ENCODE data around the gene HTRA1.

HTRA1 gene

GRCh38 chr10:122486406-122487080, 25.2 kb downstream of the HTRA1 start:
- Mint-ChIP-seq H3K27me3 (peaks cover 5 to 10% of the 10 kb centered on the region in 2 donors), H3K36me3 (ENCODE audit: insufficient read depth) (no peaks in the 10 kb centered on the region), H3K4me3 (no peak overlapping the region), H3K27ac (no peak overlapping the region), H3K9me3 (peaks cover 3 to 5% of the 10 kb centered on the region in 2 donors), H3K4me1 (ENCODE audit: low read depth in 2 of 2) (peaks cover 9 to 10% of the 10 kb centered on the region in 2 donors)
- ATAC-seq (replicated peaks) = peak; percentile 25
- DNase-seq = no peak

GRCh38 chr10:122487174-122487765, 25.9 kb downstream of the HTRA1 start:
- DNase-seq (no peak), ATAC-seq (replicated peaks) (no peak)
- H3K9me3 Mint-ChIP-seq = no peaks in the 10 kb centered on the region
- no peaks in the 10 kb centered on the region for H3K36me3 Mint-ChIP-seq (ENCODE audit: insufficient read depth)
- H3K27ac Mint-ChIP-seq = no peak overlapping the region
- no peak overlapping the region for H3K4me3 Mint-ChIP-seq
- H3K27me3 Mint-ChIP-seq = peaks cover 0 to 6% of the 10 kb centered on the region in 2 donors
- peaks cover 11 to 12% of the 10 kb centered on the region in 2 donors for H3K4me1 Mint-ChIP-seq (ENCODE audit: low read depth in 2 of 2)

- DNase-seq = no peak
- H3K4me1 Mint-ChIP-seq (ENCODE audit: low read depth in 2 of 2) = peaks cover 12 to 16% of the 10 kb centered on the region in 2 donors
- ATAC-seq (replicated peaks) = no peak
- H3K4me3 Mint-ChIP-seq = no peak overlapping the region
- no peaks in the 10 kb centered on the region for H3K9me3 Mint-ChIP-seq
- H3K27ac Mint-ChIP-seq = no peak overlapping the region
- H3K27me3 Mint-ChIP-seq = peaks cover 12 to 18% of the 10 kb centered on the region in 2 donors
- H3K36me3 Mint-ChIP-seq (ENCODE audit: insufficient read depth) = no peaks in the 10 kb centered on the region
Measured at GRCh38 chr10:122490268-122490667, 28.9 kb downstream of the HTRA1 start.

- no peaks in the 10 kb centered on the region for H3K9me3 Mint-ChIP-seq
- H3K27ac Mint-ChIP-seq = peak overlapping the region in 1 of 2 donors; percentile 62
- H3K36me3 Mint-ChIP-seq (ENCODE audit: insufficient read depth) = peaks cover 4% of the 10 kb centered on the region
- H3K4me3 Mint-ChIP-seq = peak overlapping the region; percentile 21 to 45
- DNase-seq (peak; percentile 8 to 34 (median 23)), ATAC-seq (replicated peaks) (peak; percentile 95)
- H3K4me1 Mint-ChIP-seq (ENCODE audit: low read depth in 2 of 2) = peaks cover 15 to 19% of the 10 kb centered on the region in 2 donors
- H3K27me3 Mint-ChIP-seq = peaks cover 15 to 18% of the 10 kb centered on the region in 2 donors
Measured at GRCh38 chr10:122490786-122491680, 29.7 kb downstream of the HTRA1 start.

GRCh38 chr10:122492006-122492405, 30.7 kb downstream of the HTRA1 start:
- no peak overlapping the region for H3K27ac Mint-ChIP-seq

GRCh38 chr10:122492999-122493481, 31.7 kb downstream of the HTRA1 start:
- Mint-ChIP-seq H3K36me3 (ENCODE audit: insufficient read depth) (peaks cover 6% of the 10 kb centered on the region), H3K27ac (no peak overlapping the region), H3K4me3 (no peak overlapping the region), H3K4me1 (ENCODE audit: low read depth in 2 of 2) (peaks cover 20 to 25% of the 10 kb centered on the region in 2 donors), H3K27me3 (peaks cover 18 to 21% of the 10 kb centered on the region in 2 donors), H3K9me3 (no peaks in the 10 kb centered on the region)
- ATAC-seq (replicated peaks) = no peak
- DNase-seq = no peak

More at GRCh38 chr10:122492006-122492405, 30.7 kb downstream of the HTRA1 start:
- DNase-seq (no peak), ATAC-seq (replicated peaks) (no peak)
- Mint-ChIP-seq H3K9me3 (no peaks in the 10 kb centered on the region), H3K27me3 (peaks cover 18 to 21% of the 10 kb centered on the region in 2 donors), H3K36me3 (ENCODE audit: insufficient read depth) (peaks cover 6% of the 10 kb centered on the region), H3K4me3 (no peak overlapping the region), H3K4me1 (ENCODE audit: low read depth in 2 of 2) (peaks cover 20 to 25% of the 10 kb centered on the region in 2 donors)

- H3K27ac Mint-ChIP-seq = no peak overlapping the region
- H3K9me3 Mint-ChIP-seq = no peaks in the 10 kb centered on the region
- peaks cover 20 to 25% of the 10 kb centered on the region in 2 donors for H3K4me1 Mint-ChIP-seq (ENCODE audit: low read depth in 2 of 2)
- no peak overlapping the region for H3K4me3 Mint-ChIP-seq
- DNase-seq = no peak
- H3K36me3 Mint-ChIP-seq (ENCODE audit: insufficient read depth) = peaks cover 6% of the 10 kb centered on the region
- ATAC-seq (replicated peaks) = no peak
- peaks cover 18 to 21% of the 10 kb centered on the region in 2 donors for H3K27me3 Mint-ChIP-seq
Measured at GRCh38 chr10:122493761-122494160, 32.4 kb downstream of the HTRA1 start.

- ATAC-seq (replicated peaks) = no peak
- Mint-ChIP-seq H3K27me3 (peaks cover 16 to 18% of the 10 kb centered on the region in 2 donors), H3K4me3 (no peak overlapping the region), H3K27ac (no peak overlapping the region), H3K4me1 (ENCODE audit: low read depth in 2 of 2) (peaks cover 21 to 25% of the 10 kb centered on the region in 2 donors), H3K9me3 (no peaks in the 10 kb centered on the region), H3K36me3 (ENCODE audit: insufficient read depth) (peaks cover 9% of the 10 kb centered on the region)
- no peak for DNase-seq
Measured at GRCh38 chr10:122494173-122494820, 32.9 kb downstream of the HTRA1 start.

GRCh38 chr10:122494833-122495232, 33.5 kb downstream of the HTRA1 start:
- Mint-ChIP-seq H3K36me3 (ENCODE audit: insufficient read depth) (peaks cover 9% of the 10 kb centered on the region), H3K4me1 (ENCODE audit: low read depth in 2 of 2) (peaks cover 24 to 28% of the 10 kb centered on the region in 2 donors), H3K4me3 (no peak overlapping the region), H3K9me3 (no peaks in the 10 kb centered on the region), H3K27ac (no peak overlapping the region), H3K27me3 (peaks cover 15 to 18% of the 10 kb centered on the region in 2 donors)
- ATAC-seq (replicated peaks) (no peak), DNase-seq (no peak)

- Mint-ChIP-seq H3K36me3 (ENCODE audit: insufficient read depth) (peaks cover 9% of the 10 kb centered on the region), H3K4me1 (ENCODE audit: low read depth in 2 of 2) (peaks cover 23 to 27% of the 10 kb centered on the region in 2 donors)
- DNase-seq = no peak
Measured at GRCh38 chr10:122495406-122496340, 34.3 kb downstream of the HTRA1 start.

GRCh38 chr10:122497241-122497640, 35.9 kb downstream of the HTRA1 start:
- Mint-ChIP-seq H3K4me3 (no peak overlapping the region), H3K9me3 (no peaks in the 10 kb centered on the region), H3K27ac (no peak overlapping the region), H3K27me3 (peaks cover 15 to 18% of the 10 kb centered on the region in 2 donors), H3K4me1 (ENCODE audit: low read depth in 2 of 2) (peaks cover 11 to 17% of the 10 kb centered on the region in 2 donors), H3K36me3 (ENCODE audit: insufficient read depth) (peaks cover 9% of the 10 kb centered on the region)
- DNase-seq = no peak
- no peak for ATAC-seq (replicated peaks)

More at GRCh38 chr10:122495406-122496340, 34.3 kb downstream of the HTRA1 start:
- peak overlapping the region in 1 of 2 donors; percentile 65 for H3K27ac Mint-ChIP-seq
- no peaks in the 10 kb centered on the region for H3K9me3 Mint-ChIP-seq
- peak overlapping the region in 1 of 2 donors; percentile 40 for H3K4me3 Mint-ChIP-seq
- ATAC-seq (replicated peaks) = peak; percentile 25
- H3K27me3 Mint-ChIP-seq = peaks cover 15 to 18% of the 10 kb centered on the region in 2 donors

- DNase-seq = no peak
- H3K4me1 Mint-ChIP-seq (ENCODE audit: low read depth in 2 of 2) = peaks cover 11 to 14% of the 10 kb centered on the region in 2 donors
- H3K36me3 Mint-ChIP-seq (ENCODE audit: insufficient read depth) = peaks cover 9% of the 10 kb centered on the region
- H3K4me3 Mint-ChIP-seq = no peak overlapping the region
- no peak for ATAC-seq (replicated peaks)
- H3K27me3 Mint-ChIP-seq = peaks cover 9 to 11% of the 10 kb centered on the region in 2 donors
- no peaks in the 10 kb centered on the region for H3K9me3 Mint-ChIP-seq
- no peak overlapping the region for H3K27ac Mint-ChIP-seq
Measured at GRCh38 chr10:122498521-122498920, 37.2 kb downstream of the HTRA1 start.
